Liver (tissue), 9 donors: ENCODE measurements around the gene XRRA1. TPM values are rescaled to one million over a fixed set of nuclear protein-coding genes. Genes with fewer than 3 reads are reported as not detected.

Experiments used
- DNase-seq: peaks from one replicate; pipeline ENCODE4 v3.0.0-alpha.2; 2017; ENCODE audit warnings: low spot score
- H3K27ac ChIP-seq, 2 donors: one replicate each; pipeline ENCODE4 v1.7.0; 2013; ENCODE audit warnings: inconsistent platforms in 2 of 2, low read length in 2 of 2, control low read depth in 1 of 2, low read depth in 1 of 2, mild to moderate bottlenecking in 1 of 2
- H3K27me3 ChIP-seq, 4 donors: one replicate each; pipeline versions ENCODE4 v1.6.1 to v1.7.0; 2013; ENCODE audit warnings: low read length in 3 of 4, inconsistent platforms in 1 of 4, mild to moderate bottlenecking in 1 of 4, moderate library complexity in 1 of 4; ENCODE audit not compliant: control insufficient read depth in 4 of 4, insufficient read depth in 4 of 4
- H3K36me3 ChIP-seq, 4 donors: one replicate each; pipeline versions ENCODE4 v1.6.1 to v1.7.0; 2013; ENCODE audit warnings: low read length in 3 of 4, mild to moderate bottlenecking in 3 of 4, low read depth in 1 of 4, moderate library complexity in 1 of 4; ENCODE audit not compliant: control insufficient read depth in 4 of 4, insufficient read depth in 3 of 4
- H3K4me1 ChIP-seq, 4 donors: one replicate each; pipeline versions ENCODE4 v1.6.1 to v1.7.0; 2013; ENCODE audit warnings: low read length in 3 of 4, mild to moderate bottlenecking in 3 of 4, moderate library complexity in 1 of 4; ENCODE audit not compliant: control insufficient read depth in 4 of 4, insufficient read depth in 4 of 4
- H3K4me3 ChIP-seq, 3 donors: one replicate each; pipeline versions ENCODE4 v1.6.1 to v1.7.0; 2013; ENCODE audit warnings: low read length in 3 of 3, control low read depth in 1 of 3, low read depth in 1 of 3, mild to moderate bottlenecking in 1 of 3
- H3K9ac ChIP-seq, 2 donors: one replicate each; pipeline ENCODE4 v1.7.0; 2013; ENCODE audit warnings: low read length in 2 of 2, mild to moderate bottlenecking in 2 of 2, moderate library complexity in 2 of 2, control low read depth in 1 of 2, low read depth in 1 of 2
- H3K9me3 ChIP-seq, 4 donors: one replicate each; pipeline versions ENCODE4 v1.6.1 to v1.7.0; 2013; ENCODE audit warnings: low read length in 3 of 4; ENCODE audit not compliant: control insufficient read depth in 4 of 4
- EGR1 ChIP-seq, 2 donors: IDR thresholded peaks; 2 replicates each; pipeline ENCODE4 v1.6.1; 2016 to 2018; ENCODE audit warnings: antibody characterized with exemption in 2 of 2, low read depth in 2 of 2
- FOXA2 ChIP-seq: IDR thresholded peaks from 2 replicates; pipeline ENCODE4 v1.6.1; 2016; ENCODE audit warnings: antibody characterized with exemption
- GABPA ChIP-seq, 2 donors: IDR thresholded peaks in 1 of 2; conservative IDR thresholded peaks in 1 of 2; 2 replicates each; pipeline ENCODE4 v1.6.1; 2016; ENCODE audit warnings: antibody characterized with exemption in 2 of 2, mild to moderate bottlenecking in 1 of 2, moderate library complexity in 1 of 2
- HNF4G ChIP-seq: IDR thresholded peaks from 2 replicates; pipeline ENCODE4 v1.6.1; 2016; ENCODE audit warnings: antibody characterized with exemption
- NR2F2 ChIP-seq: IDR thresholded peaks from 2 replicates; pipeline ENCODE4 v1.6.1; 2016; ENCODE audit warnings: antibody characterized with exemption
- RXRA ChIP-seq, 2 donors: IDR thresholded peaks; 2 replicates each; pipeline ENCODE4 v1.6.1; 2017 to 2018; ENCODE audit warnings: antibody characterized with exemption in 2 of 2, mild to moderate bottlenecking in 1 of 2
- SP1 ChIP-seq: IDR thresholded peaks from 2 replicates; pipeline ENCODE4 v1.6.1; 2018; ENCODE audit warnings: antibody characterized with exemption, mild to moderate bottlenecking
- TAF1 ChIP-seq: conservative IDR thresholded peaks from 2 replicates; pipeline ENCODE4 v1.6.1; 2016; ENCODE audit warnings: antibody characterized with exemption, mild to moderate bottlenecking
- WGBS: extraction: QIAGEN DNeasy Blood & Tissue Kit; methylation state at CpG from one replicate; pipeline ENCODE4 v1.1.7; 2013; 5-methylcytosine and 5-hydroxymethylcytosine counted together
- polyA plus RNA-seq, 2 donors: library from polyadenylated mRNA; stranded (reverse) in 1 of 2; unstranded in 1 of 2; fragments of 200-250 nt in 1 of 2; fragments of >200 nt in 1 of 2; fragmentation: Nextera tagmentation in 1 of 2; extraction: Ambion mirVana in 1 of 2; gene quantifications; one replicate each; pipeline versions ENCODE4 v1.2.1 to v1.2.3, GENCODE V29; 2013 to 2015
- total RNA-seq, 2 donors: library from RNA; depleted of rRNA; stranded (reverse); fragments of >200 nt; gene quantifications; one replicate each; pipeline ENCODE4 v1.2.3, GENCODE V29; 2014
- TF ChIP-seq, protein P1 (sequence below): IDR thresholded peaks from 2 replicates; pipeline ENCODE4 v1.6.1; 2016; ENCODE audit warnings: antibody characterized with exemption
- TF ChIP-seq, protein P2 (sequence below): IDR thresholded peaks from 2 replicates; pipeline ENCODE4 v1.6.1; 2016; ENCODE audit warnings: antibody characterized with exemption, mild to moderate bottlenecking
- TF ChIP-seq, protein P3 (sequence below): fragments of 150-350 bp; IDR thresholded peaks from 2 replicates; pipeline ENCODE4 v1.5.1; 2017; ENCODE audit warnings: improper control_type of control experiment, low read depth, low read length; ENCODE audit not compliant: missing input control
- donor health status: healthy.
- donor health status: healthy.
- donor health status: healthy.
- donor health status: healthy.
- donor health status: healthy.

Gene XRRA1
- total and polyA plus RNA-seq, 4 donors = 3.8 to 11.6 (median 5.6) TPM

DNA sequence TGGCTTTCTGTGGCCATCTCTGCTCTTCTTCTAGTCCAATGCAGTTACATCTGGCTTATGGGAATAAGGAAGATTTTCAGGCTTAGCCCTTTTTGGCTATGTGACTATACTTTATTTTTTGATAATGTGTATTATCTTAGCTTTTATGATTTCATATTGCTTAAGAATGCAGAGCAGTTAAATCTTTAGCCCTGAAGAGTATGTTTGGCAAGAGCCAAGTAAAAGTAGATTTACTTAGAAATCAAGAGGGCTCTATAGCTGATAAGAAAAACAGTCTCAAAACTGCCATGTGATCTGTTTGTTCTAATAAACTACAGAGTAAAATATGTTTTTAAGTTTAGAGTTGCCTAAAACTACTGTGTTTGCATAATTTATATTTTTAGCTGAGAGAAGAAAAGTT, 139.1 kb downstream of the XRRA1 start (continued):
- TF ChIP-seq HNF4G (no peak), EGR1 (IDR thresholded peaks at IDR 0.05; ENCODE audit: low read depth in 2 of 2) (no peak)

DNA sequence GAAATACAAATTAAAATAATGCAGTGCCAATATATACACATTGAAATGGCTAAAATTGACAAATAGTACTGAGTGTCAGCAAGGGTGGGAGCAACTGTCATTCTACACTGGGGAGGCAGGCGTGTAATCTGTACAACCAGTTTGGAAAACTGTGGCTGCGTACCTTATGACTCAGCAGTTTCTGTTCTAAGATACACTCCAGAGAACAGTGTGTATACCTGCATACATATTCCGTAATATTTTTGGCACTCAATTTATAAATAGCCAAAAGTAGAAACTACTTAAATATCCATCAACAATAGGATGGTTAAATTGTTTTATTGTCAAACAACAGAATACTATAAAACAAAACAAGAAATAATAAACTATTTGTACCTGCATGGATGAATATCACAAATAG, 142.6 kb downstream of the XRRA1 start:
- Histone ChIP-seq H3K4me3 (no peak overlapping the region), H3K9me3 (no peaks in the 10 kb centered on the region), H3K27me3 (no peaks in the 10 kb centered on the region), H3K9ac (no peak overlapping the region), H3K36me3 (no peaks in the 10 kb centered on the region), H3K27ac (no peak overlapping the region), H3K4me1 (no peaks in the 10 kb centered on the region)
- TF ChIP-seq SP1 = no peak
- TF ChIP-seq FOXA2 = no peak
- no peak for TF ChIP-seq NR2F2
- TF ChIP-seq, protein P1, sequence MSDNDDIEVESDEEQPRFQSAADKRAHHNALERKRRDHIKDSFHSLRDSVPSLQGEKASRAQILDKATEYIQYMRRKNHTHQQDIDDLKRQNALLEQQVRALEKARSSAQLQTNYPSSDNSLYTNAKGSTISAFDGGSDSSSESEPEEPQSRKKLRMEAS = no peak
- TF ChIP-seq, protein P2, sequence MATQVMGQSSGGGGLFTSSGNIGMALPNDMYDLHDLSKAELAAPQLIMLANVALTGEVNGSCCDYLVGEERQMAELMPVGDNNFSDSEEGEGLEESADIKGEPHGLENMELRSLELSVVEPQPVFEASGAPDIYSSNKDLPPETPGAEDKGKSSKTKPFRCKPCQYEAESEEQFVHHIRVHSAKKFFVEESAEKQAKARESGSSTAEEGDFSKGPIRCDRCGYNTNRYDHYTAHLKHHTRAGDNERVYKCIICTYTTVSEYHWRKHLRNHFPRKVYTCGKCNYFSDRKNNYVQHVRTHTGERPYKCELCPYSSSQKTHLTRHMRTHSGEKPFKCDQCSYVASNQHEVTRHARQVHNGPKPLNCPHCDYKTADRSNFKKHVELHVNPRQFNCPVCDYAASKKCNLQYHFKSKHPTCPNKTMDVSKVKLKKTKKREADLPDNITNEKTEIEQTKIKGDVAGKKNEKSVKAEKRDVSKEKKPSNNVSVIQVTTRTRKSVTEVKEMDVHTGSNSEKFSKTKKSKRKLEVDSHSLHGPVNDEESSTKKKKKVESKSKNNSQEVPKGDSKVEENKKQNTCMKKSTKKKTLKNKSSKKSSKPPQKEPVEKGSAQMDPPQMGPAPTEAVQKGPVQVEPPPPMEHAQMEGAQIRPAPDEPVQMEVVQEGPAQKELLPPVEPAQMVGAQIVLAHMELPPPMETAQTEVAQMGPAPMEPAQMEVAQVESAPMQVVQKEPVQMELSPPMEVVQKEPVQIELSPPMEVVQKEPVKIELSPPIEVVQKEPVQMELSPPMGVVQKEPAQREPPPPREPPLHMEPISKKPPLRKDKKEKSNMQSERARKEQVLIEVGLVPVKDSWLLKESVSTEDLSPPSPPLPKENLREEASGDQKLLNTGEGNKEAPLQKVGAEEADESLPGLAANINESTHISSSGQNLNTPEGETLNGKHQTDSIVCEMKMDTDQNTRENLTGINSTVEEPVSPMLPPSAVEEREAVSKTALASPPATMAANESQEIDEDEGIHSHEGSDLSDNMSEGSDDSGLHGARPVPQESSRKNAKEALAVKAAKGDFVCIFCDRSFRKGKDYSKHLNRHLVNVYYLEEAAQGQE = no peak
- 97% methylated on average over 3 of the region's 3 CpGs for WGBS
- no peak for DNase-seq

DNA sequence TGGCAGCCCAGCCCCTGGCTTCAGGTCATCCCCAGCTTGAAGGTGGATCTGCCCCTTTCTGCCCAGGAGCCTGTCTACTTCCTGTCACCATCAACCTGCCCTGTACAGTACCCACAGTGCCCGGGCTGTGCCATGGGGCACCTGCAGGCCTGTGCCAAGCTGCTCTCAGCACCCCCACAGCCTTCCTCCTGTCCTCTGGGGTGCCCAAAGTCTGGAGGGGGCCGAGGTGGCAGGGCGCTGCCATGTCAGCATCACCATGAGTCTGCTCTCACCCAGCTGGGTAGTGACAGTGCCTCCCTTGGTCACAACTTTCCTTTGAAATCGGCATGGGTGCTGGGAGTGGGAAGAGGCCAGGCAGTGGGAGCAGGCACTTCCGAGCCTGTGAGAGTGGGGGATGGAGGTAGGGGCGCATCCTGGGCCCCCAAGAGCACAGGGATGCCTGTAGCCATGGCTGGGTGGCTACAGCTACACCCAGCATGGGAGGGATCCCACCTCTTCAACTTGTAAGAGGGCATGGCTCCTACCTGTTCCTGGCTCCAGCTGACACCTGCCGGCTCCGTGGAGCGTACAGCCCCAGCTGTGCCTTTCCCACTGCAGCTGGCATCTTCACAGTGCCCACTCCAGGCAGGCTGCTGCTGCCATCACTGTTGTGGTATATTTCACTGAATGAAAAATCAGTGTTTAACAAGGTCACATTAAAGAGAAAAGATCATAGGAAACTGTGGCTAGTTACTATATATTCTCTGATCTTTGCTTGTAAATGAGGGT, 157.4 kb downstream of the XRRA1 start:
- no peak for TF ChIP-seq TAF1
- no peak for TF ChIP-seq EGR1 (IDR thresholded peaks at IDR 0.05; ENCODE audit: low read depth in 2 of 2)
- TF ChIP-seq FOXA2 = no peak
- no peak for TF ChIP-seq RXRA (IDR thresholded peaks at IDR 0.05)
- TF ChIP-seq, protein P2 = no peak
- TF ChIP-seq, protein P3, sequence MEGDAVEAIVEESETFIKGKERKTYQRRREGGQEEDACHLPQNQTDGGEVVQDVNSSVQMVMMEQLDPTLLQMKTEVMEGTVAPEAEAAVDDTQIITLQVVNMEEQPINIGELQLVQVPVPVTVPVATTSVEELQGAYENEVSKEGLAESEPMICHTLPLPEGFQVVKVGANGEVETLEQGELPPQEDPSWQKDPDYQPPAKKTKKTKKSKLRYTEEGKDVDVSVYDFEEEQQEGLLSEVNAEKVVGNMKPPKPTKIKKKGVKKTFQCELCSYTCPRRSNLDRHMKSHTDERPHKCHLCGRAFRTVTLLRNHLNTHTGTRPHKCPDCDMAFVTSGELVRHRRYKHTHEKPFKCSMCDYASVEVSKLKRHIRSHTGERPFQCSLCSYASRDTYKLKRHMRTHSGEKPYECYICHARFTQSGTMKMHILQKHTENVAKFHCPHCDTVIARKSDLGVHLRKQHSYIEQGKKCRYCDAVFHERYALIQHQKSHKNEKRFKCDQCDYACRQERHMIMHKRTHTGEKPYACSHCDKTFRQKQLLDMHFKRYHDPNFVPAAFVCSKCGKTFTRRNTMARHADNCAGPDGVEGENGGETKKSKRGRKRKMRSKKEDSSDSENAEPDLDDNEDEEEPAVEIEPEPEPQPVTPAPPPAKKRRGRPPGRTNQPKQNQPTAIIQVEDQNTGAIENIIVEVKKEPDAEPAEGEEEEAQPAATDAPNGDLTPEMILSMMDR = no peak
- TF ChIP-seq HNF4G = no peak
- TF ChIP-seq GABPA (IDR thresholded peaks at IDR 0.05 in 1 of 2, conservative IDR thresholded peaks at IDR 0.05 in 1 of 2) = no peak
- no peak overlapping the region for H3K27ac ChIP-seq
- H3K36me3 ChIP-seq = peaks cover 9 to 22% (median 20%) of the 10 kb centered on the region in 4 donors
- H3K4me1 ChIP-seq = no peaks in the 10 kb centered on the region
- H3K4me3 ChIP-seq = no peak overlapping the region
- no peak overlapping the region for H3K9ac ChIP-seq
- no peak for DNase-seq
- H3K9me3 ChIP-seq = no peaks in the 10 kb centered on the region
- WGBS = 92% methylated on average over 9 of the region's 9 CpGs
- H3K27me3 ChIP-seq = no peaks in the 10 kb centered on the region
